Keratinocyte (primary cell): ENCODE results near the gene APOBEC3C. TPM values are rescaled to one million over a fixed set of nuclear protein-coding genes. Genes with fewer than 3 reads are reported as not detected.
"Not testable (repeated sequence)": the region's sequence is repeated elsewhere in the genome, so short reads cannot be mapped to it uniquely, and the experiment has no call there.

Source experiments
- DNase-seq: peaks from one replicate; pipeline ENCODE4 v3.0.0-alpha.2; 2011; ENCODE audit warnings: low read depth, missing footprints, low spot score
- FAIRE-seq: peaks from 2 replicates; lab custom pipeline; 2011; peaks lifted over from hg19 to GRCh38; lab: Jason Lieb, UNC
- H2AFZ ChIP-seq: 2 replicates; pipeline ENCODE4 v1.6.0; 2012; ENCODE audit warnings: low read length, control low read depth, inconsistent platforms; ENCODE audit not compliant: control insufficient read depth
- H3K27ac ChIP-seq: 2 replicates; pipeline ENCODE4 v1.5.1; 2011; ENCODE audit warnings: low read length; ENCODE audit not compliant: control insufficient read depth, insufficient read depth
- H3K27me3 ChIP-seq: 3 replicates; pipeline ENCODE4 v1.6.0; 2011; ENCODE audit warnings: low read length; ENCODE audit not compliant: control insufficient read depth, insufficient read depth; ENCODE audit errors: extremely low read depth
- H3K36me3 ChIP-seq, 2 experiments: 2 replicates in 1 of 2; 3 replicates in 1 of 2; pipeline ENCODE4 v1.5.1; 2011; ENCODE audit warnings: low read length in 2 of 2, mild to moderate bottlenecking in 1 of 2; ENCODE audit not compliant: control insufficient read depth in 2 of 2, insufficient read depth in 2 of 2; ENCODE audit errors: extremely low read depth in 1 of 2
- H3K4me1 ChIP-seq: 3 replicates; pipeline ENCODE4 v1.5.1; 2011; ENCODE audit warnings: low read length; ENCODE audit not compliant: control insufficient read depth, insufficient read depth; ENCODE audit errors: extremely low read depth
- H3K4me2 ChIP-seq: 3 replicates; pipeline ENCODE4 v1.6.0; 2011; ENCODE audit warnings: low read depth, low read length; ENCODE audit not compliant: control insufficient read depth, insufficient read depth; ENCODE audit errors: extremely low read depth
- H3K4me3 ChIP-seq, 3 experiments: fragments of 200-600 bp in 1 of 3; sonication (generic) in 1 of 3; 2 replicates in 2 of 3; 3 replicates in 1 of 3; pipeline ENCODE4 v1.5.1; 2011 to 2016; ENCODE audit warnings: low read length in 3 of 3, mild to moderate bottlenecking in 3 of 3, control low read depth in 2 of 3, inconsistent platforms in 1 of 3, low read depth in 1 of 3, mixed read lengths in 1 of 3, mixed run types in 1 of 3, moderate library complexity in 1 of 3; ENCODE audit not compliant: control insufficient read depth in 2 of 3, insufficient read depth in 2 of 3; ENCODE audit errors: extremely low read depth in 1 of 3
- H3K79me2 ChIP-seq: 2 replicates; pipeline ENCODE4 v1.6.0; 2012; ENCODE audit warnings: low read length; ENCODE audit not compliant: control insufficient read depth, insufficient read depth
- H3K9ac ChIP-seq: 3 replicates; pipeline ENCODE4 v1.6.0; 2011; ENCODE audit warnings: low read length; ENCODE audit not compliant: control insufficient read depth, insufficient read depth; ENCODE audit errors: extremely low read depth
- H3K9me1 ChIP-seq: 3 replicates; pipeline ENCODE4 v1.6.0; 2011; ENCODE audit warnings: low read length; ENCODE audit not compliant: control insufficient read depth, insufficient read depth; ENCODE audit errors: extremely low read depth
- H3K9me3 ChIP-seq: 2 replicates; pipeline ENCODE4 v1.5.1; 2012; ENCODE audit warnings: low read depth, low read length; ENCODE audit not compliant: control insufficient read depth
- H4K20me1 ChIP-seq: 3 replicates; pipeline ENCODE4 v1.6.0; 2011; ENCODE audit warnings: low read length; ENCODE audit not compliant: control insufficient read depth, insufficient read depth; ENCODE audit errors: extremely low read depth
- CTCF ChIP-seq, 3 experiments: IDR thresholded peaks in 1 of 3; conservative IDR thresholded peaks in 1 of 3; optimal IDR thresholded peaks in 1 of 3; 2 replicates in 2 of 3; 3 replicates in 1 of 3; pipeline versions ENCODE3 to v1.5.1; 2011; ENCODE audit warnings: low read length in 3 of 3, mild to moderate bottlenecking in 3 of 3, moderate library complexity in 2 of 3, control low read depth in 1 of 3, inconsistent platforms in 1 of 3; ENCODE audit not compliant: insufficient read depth in 2 of 3; ENCODE audit errors: extremely low read depth in 1 of 3
- EZH2 ChIP-seq: IDR thresholded peaks from one replicate; pipeline ENCODE4 v1.6.1; 2012; ENCODE audit warnings: inconsistent platforms, mild to moderate bottlenecking, low read length, moderate library complexity
- dilution Hi-C: fragments of 300-500 bp; cut with MboI; formaldehyde crosslinking; loops from one replicate; pipeline ENCODE4 v1.7.0; 2020; ENCODE audit warnings: low sequenced_read_pairs; ENCODE audit not compliant: extremely low pct_ligation_motif_present
- polyA plus RNA-seq, 5 experiments: library from polyadenylated mRNA; depleted of rRNA in 3 of 5; stranded (reverse) in 3 of 5; stranded (forward) in 1 of 5; unstranded in 1 of 5; fragments of >200 nt; gene quantifications; 1 replicate in 1 of 5; 2 replicates in 3 of 5; 3 replicates in 1 of 5; pipeline versions ENCODE4 v1.2.1 to v1.2.3, GENCODE V29; 2011 to 2012; ENCODE audit warnings: missing spikeins in 2 of 5, low read depth in 1 of 5, low replicate concordance in 1 of 5

APOBEC3C gene
- polyA plus RNA-seq, 1 donor (not counting 4 experiments of a cell fraction or from before 2014, with no cell fraction given) = 34.7 TPM

- H3K9ac ChIP-seq, FAIRE-seq, H3K27ac ChIP-seq, H3K9me1 ChIP-seq, H3K36me3 ChIP-seq, H4K20me1 ChIP-seq, H3K4me3 ChIP-seq, H3K79me2 ChIP-seq, H3K4me2 ChIP-seq, DNase-seq, H2AFZ ChIP-seq, H3K9me3 ChIP-seq, H3K27me3 ChIP-seq, dilution Hi-C loops: not testable (repeated sequence)
- H3K4me1 ChIP-seq = peaks cover 32% of the 10 kb centered on the region
Measured at GRCh38 chr22:39063904-39064303, 49.8 kb downstream of the APOBEC3C start.

GRCh38 chr22:39066442-39067276 is 52.6 kb downstream of the APOBEC3C start:
- H3K36me3 ChIP-seq, H3K9me1 ChIP-seq, H3K9ac ChIP-seq, H3K27me3 ChIP-seq, DNase-seq, H4K20me1 ChIP-seq, H3K79me2 ChIP-seq, H2AFZ ChIP-seq, H3K4me3 ChIP-seq, H3K9me3 ChIP-seq, dilution Hi-C loops: not testable (repeated sequence)
- Histone ChIP-seq H3K4me2 (peak overlapping the region; percentile 64), H3K27ac (peak overlapping the region; percentile 48), H3K4me1 (peaks cover 32% of the 10 kb centered on the region)
- FAIRE-seq = peak; percentile 34

GRCh38 chr22:39068033-39068785 is 54.2 kb downstream of the APOBEC3C start:
- peak in 1 of 3 experiments; percentile 9 for TF ChIP-seq CTCF (optimal IDR thresholded peaks at IDR 0.05 in 1 of 3, IDR thresholded peaks at IDR 0.05 in 1 of 3, conservative IDR thresholded peaks at IDR 0.05 in 1 of 3; ENCODE audit: extremely low read depth in 1 of 3, insufficient read depth in 2 of 3, low read length in 3 of 3)
- no peak for TF ChIP-seq EZH2
- peaks cover 32% of the 10 kb centered on the region for H3K4me1 ChIP-seq
- no peak overlapping the region for H3K4me3 ChIP-seq
- FAIRE-seq (no peak), DNase-seq (no peak)
- dilution Hi-C loops = no loop called here
- no peaks in the 10 kb centered on the region for H3K9me3 ChIP-seq
- no peaks in the 10 kb centered on the region for H3K27me3 ChIP-seq
- no peaks in the 10 kb centered on the region for H3K79me2 ChIP-seq
- no peaks in the 10 kb centered on the region for H3K9me1 ChIP-seq
- H3K36me3 ChIP-seq = no peaks in the 10 kb centered on the region
- H3K27ac ChIP-seq = no peak overlapping the region
- no peak overlapping the region for H3K9ac ChIP-seq
- peak overlapping the region; percentile 62 for H2AFZ ChIP-seq
- H4K20me1 ChIP-seq = no peaks in the 10 kb centered on the region
- H3K4me2 ChIP-seq = no peak overlapping the region
